WI38 (cell line): ENCODE data around the gene NOP10.
"Not testable (repeated sequence)": the region's sequence is repeated elsewhere in the genome, so short reads cannot be mapped to it uniquely, and the experiment has no call there.

Experiments used
- H3K4me3 ChIP-seq: 2 replicates; pipeline ENCODE4 v1.5.1; 2011; ENCODE audit warnings: low read depth, mild to moderate bottlenecking, control low read depth, low read length
- CTCF ChIP-seq: IDR thresholded peaks from 2 replicates; pipeline ENCODE4 v1.5.1; 2012; ENCODE audit warnings: low read depth, mild to moderate bottlenecking, control low read depth, low read length

Gene NOP10

DNA sequence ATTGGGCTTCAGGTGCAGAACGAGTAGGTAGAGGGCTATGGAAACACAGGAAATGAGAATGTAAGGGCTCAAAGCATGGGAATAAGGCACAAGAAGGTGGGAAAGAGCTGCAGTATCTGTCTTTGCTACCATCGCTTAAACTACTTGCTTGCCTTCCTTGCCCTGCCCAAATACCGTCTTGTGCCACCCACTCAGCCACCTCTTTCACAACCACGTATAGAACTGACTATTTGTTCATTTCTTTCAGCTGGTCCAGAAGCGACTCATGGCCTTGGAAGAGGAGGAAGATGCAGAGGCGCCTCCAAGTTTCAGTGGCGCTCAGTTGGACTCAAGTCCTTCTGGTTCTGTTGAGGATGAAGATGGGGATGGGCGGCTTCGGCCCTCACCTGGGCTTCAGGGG is 12.3 kb upstream of the NOP10 start:
- H3K4me3 ChIP-seq = no peak overlapping the region
- TF ChIP-seq CTCF = no peak

DNA sequence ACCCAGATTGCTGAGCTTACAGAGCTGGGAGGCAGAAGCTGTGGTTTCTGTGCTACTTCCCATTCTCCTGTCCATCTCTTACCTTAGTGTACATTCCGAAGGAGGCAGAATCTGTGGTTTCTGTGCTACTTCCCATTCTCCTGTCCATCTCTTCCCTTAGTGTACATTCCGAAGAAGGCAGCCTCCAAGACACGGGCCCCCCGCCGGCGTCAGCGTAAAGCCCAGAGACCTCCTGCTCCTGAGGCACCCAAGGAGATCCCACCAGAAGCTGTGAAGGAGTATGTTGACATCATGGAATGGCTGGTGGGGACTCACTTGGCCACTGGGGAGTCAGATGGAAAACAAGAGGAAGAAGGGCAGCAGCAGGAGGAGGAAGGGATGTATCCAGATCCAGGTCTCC is 11.3 kb upstream of the NOP10 start:
- H3K4me3 ChIP-seq = no peak overlapping the region
- no peak for TF ChIP-seq CTCF

DNA sequence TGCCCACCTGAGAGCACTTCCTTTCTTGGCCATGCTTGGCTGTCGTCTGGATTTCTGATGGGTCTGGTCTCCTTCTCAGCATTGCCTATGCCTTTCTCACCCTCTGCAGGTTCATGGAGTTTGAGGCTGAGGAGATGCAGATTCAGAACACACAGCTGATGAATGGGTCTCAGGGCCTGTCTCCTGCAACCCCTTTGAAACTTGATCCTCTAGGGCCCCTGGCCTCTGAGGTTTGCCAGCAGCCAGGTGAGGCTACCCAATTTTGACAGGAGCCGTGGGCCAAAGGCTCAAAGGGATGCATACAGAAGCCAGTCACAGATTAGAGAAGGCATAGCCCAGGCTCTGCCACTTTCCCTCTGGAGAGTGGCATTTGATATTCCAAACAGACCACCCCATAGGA is 10.7 kb upstream of the NOP10 start:
- TF ChIP-seq CTCF = no peak
- H3K4me3 ChIP-seq = no peak overlapping the region

GRCh38 chr15:34352996-34353395 is 10.1 kb upstream of the NOP10 start:
- not testable (repeated sequence) for H3K4me3 ChIP-seq

DNA sequence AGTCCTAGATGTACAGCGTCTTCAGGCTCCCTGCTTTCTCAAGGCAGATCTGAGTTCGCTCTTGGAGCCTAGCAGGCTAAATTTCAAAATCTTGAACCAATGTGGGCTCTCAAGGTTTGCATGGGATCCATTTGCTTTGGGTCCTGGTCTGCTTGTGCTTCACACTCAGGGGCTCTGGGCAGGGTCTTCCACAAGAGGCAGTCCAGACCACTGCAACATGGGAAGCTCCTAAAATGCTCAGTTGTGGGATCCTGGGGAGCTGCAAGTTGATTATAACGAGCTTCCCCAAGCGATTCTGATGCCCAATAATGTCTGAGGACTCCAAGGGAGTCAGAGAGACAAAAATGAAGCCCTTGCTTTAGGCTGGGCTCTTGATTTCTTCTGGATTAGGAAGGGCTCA is 6.8 kb upstream of the NOP10 start:
- no peak overlapping the region for H3K4me3 ChIP-seq
- TF ChIP-seq CTCF = no peak

- TF ChIP-seq CTCF = no peak
- H3K4me3 ChIP-seq = no peak overlapping the region
Observed at GRCh38 chr15:34348735-34349300, 5.9 kb upstream of the NOP10 start.

DNA sequence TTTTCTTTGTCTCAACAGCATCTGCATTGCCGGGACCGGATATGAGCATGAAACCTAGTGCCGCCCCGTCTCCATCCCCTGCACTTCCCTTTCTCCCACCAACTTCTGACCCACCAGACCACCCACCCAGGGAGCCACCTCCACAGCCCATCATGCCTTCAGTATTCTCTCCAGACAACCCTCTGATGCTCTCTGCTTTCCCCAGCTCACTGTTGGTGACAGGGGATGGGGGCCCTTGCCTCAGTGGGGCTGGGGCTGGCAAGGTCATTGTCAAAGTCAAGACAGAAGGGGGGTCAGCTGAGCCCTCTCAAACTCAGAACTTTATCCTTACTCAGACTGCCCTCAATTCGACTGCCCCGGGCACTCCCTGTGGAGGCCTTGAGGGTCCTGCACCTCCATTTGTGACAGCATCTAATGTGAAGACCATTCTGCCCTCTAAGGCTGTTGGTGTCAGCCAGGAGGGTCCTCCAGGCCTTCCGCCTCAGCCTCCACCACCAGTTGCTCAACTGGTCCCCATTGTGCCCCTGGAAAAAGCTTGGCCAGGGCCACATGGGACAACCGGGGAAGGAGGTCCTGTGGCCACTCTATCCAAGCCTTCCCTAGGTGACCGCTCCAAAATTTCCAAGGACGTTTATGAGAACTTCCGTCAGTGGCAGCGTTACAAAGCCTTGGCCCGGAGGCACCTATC is 5.2 kb upstream of the NOP10 start:
- no peak for TF ChIP-seq CTCF
- H3K4me3 ChIP-seq = no peak overlapping the region

- peak overlapping the region; percentile 91 for H3K4me3 ChIP-seq
Observed at GRCh38 chr15:34342213-34342736, 661 bp downstream of the NOP10 start.
